Measurements from ENCODE around the gene HIVEP3.
A peak's percentile ranks its signal among the peaks of the same experiment; 100 is the strongest.

HIVEP3 gene

GRCh38 chr1:41638086-41639024 is 280.4 kb downstream of the HIVEP3 start:
- DNase-seq (ENCODE audit: low read depth) = no peak
- no peak overlapping the region for H3K4me3 ChIP-seq (ENCODE audit: low read length)
- TF ChIP-seq CTCF (conservative IDR thresholded peaks at IDR 0.05; ENCODE audit: low read length) = no peak

GRCh38 chr1:41637367-41637766 is 281.4 kb downstream of the HIVEP3 start:
- H3K4me3 ChIP-seq (ENCODE audit: low read length) = no peak overlapping the region
- no peak for DNase-seq (ENCODE audit: low read depth)
- TF ChIP-seq CTCF (conservative IDR thresholded peaks at IDR 0.05; ENCODE audit: low read length) = no peak

GRCh38 chr1:41633764-41634163 is 285.0 kb downstream of the HIVEP3 start:
- TF ChIP-seq CTCF (conservative IDR thresholded peaks at IDR 0.05; ENCODE audit: low read length) = no peak
- no peak overlapping the region for H3K4me3 ChIP-seq (ENCODE audit: low read length)
- peak; percentile 60 for DNase-seq (ENCODE audit: low read depth)

GRCh38 chr1:41632781-41633575 is 285.7 kb downstream of the HIVEP3 start:
- DNase-seq (ENCODE audit: low read depth) = no peak
- H3K4me3 ChIP-seq (ENCODE audit: low read length) = no peak overlapping the region
- TF ChIP-seq CTCF (conservative IDR thresholded peaks at IDR 0.05; ENCODE audit: low read length) = no peak

GRCh38 chr1:41631971-41632370 is 286.8 kb downstream of the HIVEP3 start:
- no peak overlapping the region for H3K4me3 ChIP-seq (ENCODE audit: low read length)
- DNase-seq (ENCODE audit: low read depth) = peak; percentile 57
- no peak for TF ChIP-seq CTCF (conservative IDR thresholded peaks at IDR 0.05; ENCODE audit: low read length)

GRCh38 chr1:41631154-41631553 is 287.6 kb downstream of the HIVEP3 start:
- no peak overlapping the region for H3K4me3 ChIP-seq (ENCODE audit: low read length)
- DNase-seq (ENCODE audit: low read depth) = no peak
- TF ChIP-seq CTCF (conservative IDR thresholded peaks at IDR 0.05; ENCODE audit: low read length) = no peak

Measured in AG10803 (cell line).